Activated CD8-positive, alpha-beta memory T cell treated with anti-CD3 and anti-CD28 coated beads, Interleukin-2, amount 10 ng/mL, durations not matched to agents 7 days and 5 days (primary cell): ENCODE data around the gene ADAT2. TPM values are rescaled to one million over a fixed set of nuclear protein-coding genes. Genes with fewer than 3 reads are reported as not detected.

Source experiments
- ATAC-seq: fragments of 150-1000 bp; cut with Tn5 transposase; one replicate; pipeline ENCODE4 v1.10.0; 2021; ENCODE audit warnings: moderate library complexity
- CTCF ChIA-PET: fragments of 350-600 bp; sonication (Branson Sonifier 250); formaldehyde crosslinking; loops from one replicate; lab custom pipeline; 2021; ENCODE audit warnings: antibody characterized with exemption; lab: Charles Lee
- DNase-seq: peaks from one replicate; pipeline ENCODE4 v3.0.0-alpha.2; 2020
- H3K27ac Mint-ChIP-seq: one replicate; pipeline ENCODE4 v1.8.0; 2021; ENCODE audit warnings: mild to moderate bottlenecking, mixed read lengths
- H3K27me3 Mint-ChIP-seq: one replicate; pipeline ENCODE4 v1.8.0; 2021; ENCODE audit warnings: mixed read lengths
- H3K36me3 Mint-ChIP-seq: one replicate; pipeline ENCODE4 v1.8.0; 2021; ENCODE audit warnings: mild to moderate bottlenecking, mixed read lengths
- H3K4me1 Mint-ChIP-seq: one replicate; pipeline ENCODE4 v1.8.0; 2021; ENCODE audit warnings: mixed read lengths
- H3K4me3 Mint-ChIP-seq: one replicate; pipeline ENCODE4 v1.8.0; 2021; ENCODE audit warnings: mild to moderate bottlenecking, moderate library complexity, mixed read lengths
- H3K9me3 Mint-ChIP-seq: one replicate; pipeline ENCODE4 v1.8.0; 2022; ENCODE audit warnings: low read depth, mixed read lengths
- total RNA-seq, 2 experiments: library from RNA; stranded (reverse); gene quantifications; one replicate each; pipeline ENCODE4 v1.2.3, GENCODE V29; 2021

The ADAT2 gene
- total RNA-seq, 2 experiments from 2014 or later = 22.1 to 24.3 TPM

DNA sequence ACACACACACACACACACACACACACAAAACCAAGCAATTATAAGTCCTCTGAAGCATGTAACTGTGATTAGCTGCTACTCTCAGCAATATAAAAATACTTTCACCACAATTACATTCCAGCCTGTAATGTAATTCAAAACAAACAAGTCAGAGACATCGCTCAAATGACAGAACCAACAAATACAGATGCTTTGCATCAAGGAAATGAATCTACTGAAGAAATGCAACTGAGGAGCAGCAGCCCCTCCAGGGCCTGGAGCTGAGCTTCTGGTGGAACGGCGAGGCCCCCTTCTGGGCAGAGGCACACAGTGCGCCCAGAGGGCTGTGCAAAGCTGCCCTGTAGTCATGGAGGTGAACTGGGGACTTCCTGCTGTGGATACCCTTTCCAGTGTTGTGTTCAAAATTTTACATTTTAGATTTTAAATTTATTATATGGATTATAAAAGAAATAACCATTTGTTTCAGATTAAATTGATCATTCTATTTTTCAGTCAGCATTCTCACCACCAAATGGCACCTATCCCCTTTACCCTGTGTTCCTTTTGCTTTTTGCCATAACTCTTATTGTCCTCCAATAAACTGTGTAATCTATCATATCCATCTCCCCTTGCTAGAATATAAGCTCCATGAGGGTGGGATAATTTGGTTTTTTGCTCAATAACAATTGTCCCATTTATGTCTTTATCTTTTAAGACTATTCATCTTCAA is 23.2 kb downstream of the ADAT2 start:
- peak; percentile 98 for ATAC-seq
- no peaks in the 10 kb centered on the region for H3K27me3 Mint-ChIP-seq
- H3K27ac Mint-ChIP-seq = no peak overlapping the region
- H3K4me3 Mint-ChIP-seq = no peak overlapping the region
- CTCF ChIA-PET = interaction anchor here (0.5 to 3.2 kb wide), 26 partner anchors 8 to 952 kb away, joined by 3 to 21 read pairs (median 4); no protein-coding TSS in a partner anchor
- DNase-seq = peak; percentile 80
- peaks cover 3% of the 10 kb centered on the region for H3K36me3 Mint-ChIP-seq
- H3K9me3 Mint-ChIP-seq = no peaks in the 10 kb centered on the region
- H3K4me1 Mint-ChIP-seq = no peaks in the 10 kb centered on the region

DNA sequence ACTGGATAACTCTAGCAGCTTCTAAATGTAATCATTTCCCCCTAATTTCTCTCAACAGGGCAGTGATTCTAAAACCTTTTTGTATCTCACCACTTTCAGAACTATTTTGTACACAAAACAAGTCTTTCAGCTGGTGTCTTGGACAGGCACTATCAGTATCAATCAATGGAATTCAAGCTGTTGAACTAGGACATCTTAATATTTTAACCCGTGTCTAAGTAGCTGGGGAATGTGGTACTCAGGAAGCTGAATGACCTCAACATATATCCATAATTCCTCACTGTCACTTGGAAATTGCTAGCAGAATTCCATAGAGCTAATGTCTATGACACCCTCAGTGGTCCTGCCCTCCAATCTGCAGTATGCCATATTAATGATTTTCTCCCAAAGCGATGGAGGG is 24.5 kb downstream of the ADAT2 start:
- H3K27me3 Mint-ChIP-seq = no peaks in the 10 kb centered on the region
- peaks cover 5% of the 10 kb centered on the region for H3K36me3 Mint-ChIP-seq
- CTCF ChIA-PET = interaction anchor here (1.0 to 3.2 kb wide), 7 partner anchors 9 to 953 kb away, joined by 3 to 21 read pairs (median 4); no protein-coding TSS in a partner anchor
- H3K9me3 Mint-ChIP-seq = no peaks in the 10 kb centered on the region
- ATAC-seq (no peak), DNase-seq (no peak)
- H3K4me1 Mint-ChIP-seq = no peaks in the 10 kb centered on the region
- H3K27ac Mint-ChIP-seq = no peak overlapping the region
- H3K4me3 Mint-ChIP-seq = no peak overlapping the region

DNA sequence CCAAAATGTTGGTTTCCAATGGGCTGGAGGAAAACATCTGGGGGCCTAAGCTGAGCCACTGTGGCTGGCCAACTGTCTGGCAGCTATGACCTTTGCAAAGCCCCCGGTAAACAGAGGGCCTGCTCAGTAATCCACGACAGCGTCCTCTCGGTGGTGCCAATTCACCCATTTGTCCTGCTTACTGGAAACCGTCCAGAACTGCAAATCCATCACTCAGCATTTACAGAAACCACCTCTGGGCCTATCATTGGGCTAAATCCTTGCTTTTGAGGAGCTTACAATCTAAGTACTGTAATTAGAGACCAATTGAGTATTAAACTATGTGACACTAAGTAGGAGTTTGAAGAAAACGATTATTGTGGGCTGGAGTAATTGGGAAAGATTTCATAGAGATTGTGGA is 31.0 kb downstream of the ADAT2 start:
- Mint-ChIP-seq H3K27me3 (no peaks in the 10 kb centered on the region), H3K4me1 (no peaks in the 10 kb centered on the region), H3K4me3 (no peak overlapping the region), H3K9me3 (no peaks in the 10 kb centered on the region), H3K36me3 (peaks cover 2% of the 10 kb centered on the region), H3K27ac (no peak overlapping the region)
- DNase-seq (no peak), ATAC-seq (no peak)
- CTCF ChIA-PET = interaction anchor here (1.1 kb wide), 1 partner anchor 8 kb away, joined by 3 read pairs; no protein-coding TSS in a partner anchor

DNA sequence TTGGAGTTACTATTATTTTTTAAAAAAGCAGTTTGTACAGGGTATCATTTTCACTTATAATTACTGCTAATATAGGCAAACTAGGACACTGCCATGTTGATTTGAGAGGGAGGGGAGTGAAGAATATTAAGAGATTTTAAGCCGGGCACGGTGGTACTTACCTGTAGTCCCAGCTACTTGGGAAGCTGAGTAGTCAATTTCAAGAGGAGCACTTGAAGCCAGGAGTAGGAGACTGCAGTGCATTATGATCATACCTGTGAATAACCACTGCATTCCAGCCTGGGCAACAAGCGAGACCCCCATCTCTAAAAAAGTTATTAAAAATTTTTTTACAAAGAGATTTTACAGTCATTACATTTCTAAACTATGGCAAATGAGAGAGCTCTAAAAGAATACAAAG is 35.7 kb downstream of the ADAT2 start:
- Mint-ChIP-seq H3K4me1 (no peaks in the 10 kb centered on the region), H3K27me3 (peaks cover 3% of the 10 kb centered on the region), H3K4me3 (no peak overlapping the region), H3K36me3 (no peaks in the 10 kb centered on the region), H3K27ac (no peak overlapping the region), H3K9me3 (no peaks in the 10 kb centered on the region)
- ATAC-seq (no peak), DNase-seq (no peak)
- CTCF ChIA-PET = interaction anchor here (1.8 kb wide), 1 partner anchor 12 kb away, joined by 5 read pairs; no protein-coding TSS in a partner anchor

DNA sequence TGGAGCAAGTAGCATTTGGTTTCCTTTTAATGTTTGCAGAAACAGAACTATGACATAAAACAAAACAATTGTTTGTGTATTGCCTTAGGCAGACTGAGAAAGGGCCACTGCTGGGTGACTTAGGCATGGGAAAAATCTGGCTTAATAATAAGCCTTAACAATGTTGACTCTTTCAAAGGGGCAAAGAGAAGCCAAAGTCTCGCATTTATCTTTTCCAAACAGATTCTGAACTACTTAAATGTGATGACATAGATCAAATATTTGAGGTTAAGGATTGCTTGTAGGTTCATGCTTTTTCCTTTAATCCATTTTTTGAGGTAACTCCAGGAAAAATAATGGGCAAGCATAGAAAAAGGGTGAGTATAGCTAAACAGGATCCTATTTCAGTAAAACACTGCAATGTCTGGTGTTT is 39.6 kb downstream of the ADAT2 start:
- no peaks in the 10 kb centered on the region for H3K36me3 Mint-ChIP-seq
- CTCF ChIA-PET = no interaction called here
- DNase-seq (no peak), ATAC-seq (no peak)
- H3K9me3 Mint-ChIP-seq = no peaks in the 10 kb centered on the region
- H3K27me3 Mint-ChIP-seq = peaks cover 9% of the 10 kb centered on the region
- no peaks in the 10 kb centered on the region for H3K4me1 Mint-ChIP-seq
- H3K27ac Mint-ChIP-seq = no peak overlapping the region
- H3K4me3 Mint-ChIP-seq = no peak overlapping the region

DNA sequence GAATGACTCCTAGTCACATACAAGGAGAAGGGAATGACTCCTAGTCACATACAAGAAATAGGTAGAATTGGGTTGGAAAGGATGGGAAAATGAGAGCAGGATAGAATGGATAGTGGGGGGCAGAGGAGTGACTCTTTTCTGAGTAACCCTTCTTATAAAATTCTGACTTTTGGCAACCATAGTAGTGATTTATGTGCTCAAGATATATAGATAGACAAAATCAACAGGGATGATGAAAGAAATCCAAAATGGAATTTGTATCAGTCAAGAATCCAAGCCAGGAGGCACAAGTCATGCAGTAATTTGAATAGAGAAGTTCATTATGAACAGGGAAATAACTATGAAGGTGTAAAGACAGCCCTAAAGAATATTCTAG is 41.7 kb downstream of the ADAT2 start:
- ATAC-seq = no peak
- Mint-ChIP-seq H3K4me1 (no peaks in the 10 kb centered on the region), H3K27me3 (peaks cover 9% of the 10 kb centered on the region), H3K4me3 (no peak overlapping the region), H3K27ac (no peak overlapping the region), H3K9me3 (no peaks in the 10 kb centered on the region), H3K36me3 (no peaks in the 10 kb centered on the region)
- DNase-seq = no peak
- CTCF ChIA-PET = no interaction called here

DNA sequence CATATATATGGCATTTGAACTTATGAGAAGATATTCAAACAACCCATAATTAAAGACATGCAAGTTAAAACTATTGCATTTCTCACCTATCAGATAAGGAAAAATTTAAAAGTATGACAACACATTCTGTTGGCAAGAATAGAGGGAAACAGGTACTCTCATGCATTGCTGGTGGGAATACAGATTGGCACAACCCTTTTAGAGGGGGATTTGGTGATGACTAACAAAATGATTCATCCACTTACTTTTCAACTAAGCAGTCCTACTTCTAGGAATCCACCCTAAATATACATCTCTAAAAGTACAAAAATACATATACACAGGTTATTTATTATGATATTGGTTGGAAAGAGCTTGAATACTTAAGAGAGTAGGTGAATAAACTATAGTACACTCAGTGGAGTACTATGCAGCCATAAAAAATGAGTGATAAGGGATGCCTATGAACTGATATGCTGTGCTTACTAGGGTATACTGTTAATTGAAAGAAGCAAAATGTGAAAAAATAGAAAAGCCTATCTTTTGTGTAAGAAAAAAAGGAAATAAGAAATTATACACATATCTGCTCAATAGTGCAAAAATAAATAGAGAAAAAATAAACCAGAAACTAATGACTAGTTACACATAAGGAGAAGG is 42.2 kb downstream of the ADAT2 start:
- no peaks in the 10 kb centered on the region for H3K36me3 Mint-ChIP-seq
- CTCF ChIA-PET = no interaction called here
- peaks cover 8% of the 10 kb centered on the region for H3K27me3 Mint-ChIP-seq
- H3K4me1 Mint-ChIP-seq = no peaks in the 10 kb centered on the region
- ATAC-seq (no peak), DNase-seq (no peak)
- H3K27ac Mint-ChIP-seq = no peak overlapping the region
- no peaks in the 10 kb centered on the region for H3K9me3 Mint-ChIP-seq
- no peak overlapping the region for H3K4me3 Mint-ChIP-seq

DNA sequence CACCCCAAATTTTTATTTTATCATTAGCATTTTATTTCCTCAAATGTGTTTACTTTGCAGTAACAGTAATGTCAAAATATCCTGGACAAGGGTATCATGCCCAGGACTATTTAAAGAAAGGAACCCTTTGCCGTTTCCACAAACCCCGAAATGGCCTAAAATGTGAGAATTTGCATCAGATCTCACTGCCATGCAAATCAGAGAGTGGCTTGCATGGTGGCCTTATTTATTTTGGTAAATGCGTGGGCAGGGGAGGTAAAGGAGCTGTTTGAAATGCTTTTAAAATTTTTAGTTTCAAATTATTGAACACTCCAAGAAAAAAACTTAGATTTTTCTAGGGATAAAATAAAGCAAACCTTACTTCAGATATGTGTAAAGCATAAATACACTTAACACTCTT is 43.8 kb downstream of the ADAT2 start:
- CTCF ChIA-PET = interaction anchor here (1.4 kb wide), 1 partner anchor 21 kb away, joined by 3 read pairs; no protein-coding TSS in a partner anchor
- H3K27me3 Mint-ChIP-seq = peaks cover 9% of the 10 kb centered on the region
- no peak overlapping the region for H3K27ac Mint-ChIP-seq
- ATAC-seq = no peak
- H3K4me1 Mint-ChIP-seq = no peaks in the 10 kb centered on the region
- DNase-seq = no peak
- H3K36me3 Mint-ChIP-seq = no peaks in the 10 kb centered on the region
- H3K9me3 Mint-ChIP-seq = no peaks in the 10 kb centered on the region
- no peak overlapping the region for H3K4me3 Mint-ChIP-seq

DNA sequence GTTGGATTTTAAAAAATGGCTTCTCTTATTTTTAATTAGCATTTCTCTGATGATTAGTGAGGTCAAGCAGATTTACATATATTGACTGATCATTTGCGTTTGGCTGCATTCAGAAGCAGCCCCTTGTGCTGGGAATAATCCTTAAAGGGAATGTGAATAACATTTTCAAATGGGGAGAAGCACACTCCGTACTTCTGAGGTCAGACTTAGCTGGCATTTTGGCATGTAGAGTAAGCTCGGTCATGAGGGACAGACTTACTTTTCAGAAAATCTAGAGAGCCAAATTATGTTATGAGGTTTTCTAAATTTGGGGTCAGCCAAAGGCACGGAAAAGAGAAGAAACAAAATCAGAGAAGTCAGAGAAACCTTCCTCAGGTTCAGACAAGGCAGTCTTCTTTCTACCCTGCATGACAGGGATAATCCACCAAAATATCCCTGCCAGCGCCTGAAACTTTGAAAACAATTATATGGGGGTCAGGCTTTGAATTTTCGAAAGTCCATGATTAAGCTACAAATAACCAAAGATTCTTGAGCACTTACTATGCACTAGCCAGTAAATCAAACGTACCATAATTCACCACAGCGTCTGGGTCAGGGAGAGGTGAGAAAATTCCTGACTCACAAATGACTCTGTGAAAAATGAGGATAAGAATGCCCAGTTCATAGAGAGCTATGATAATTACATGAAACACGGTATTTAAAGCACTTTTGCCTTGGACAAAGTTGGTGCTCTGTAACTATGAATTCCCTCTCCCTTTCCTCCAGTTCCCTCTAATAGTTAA is 44.9 kb downstream of the ADAT2 start:
- Mint-ChIP-seq H3K9me3 (no peaks in the 10 kb centered on the region), H3K4me3 (no peak overlapping the region), H3K27me3 (peaks cover 9% of the 10 kb centered on the region), H3K4me1 (peaks cover 7% of the 10 kb centered on the region), H3K27ac (no peak overlapping the region), H3K36me3 (no peaks in the 10 kb centered on the region)
- no peak for ATAC-seq
- CTCF ChIA-PET = interaction anchor here (1.4 kb wide), 1 partner anchor 22 kb away, joined by 3 read pairs; no protein-coding TSS in a partner anchor
- DNase-seq = no peak

DNA sequence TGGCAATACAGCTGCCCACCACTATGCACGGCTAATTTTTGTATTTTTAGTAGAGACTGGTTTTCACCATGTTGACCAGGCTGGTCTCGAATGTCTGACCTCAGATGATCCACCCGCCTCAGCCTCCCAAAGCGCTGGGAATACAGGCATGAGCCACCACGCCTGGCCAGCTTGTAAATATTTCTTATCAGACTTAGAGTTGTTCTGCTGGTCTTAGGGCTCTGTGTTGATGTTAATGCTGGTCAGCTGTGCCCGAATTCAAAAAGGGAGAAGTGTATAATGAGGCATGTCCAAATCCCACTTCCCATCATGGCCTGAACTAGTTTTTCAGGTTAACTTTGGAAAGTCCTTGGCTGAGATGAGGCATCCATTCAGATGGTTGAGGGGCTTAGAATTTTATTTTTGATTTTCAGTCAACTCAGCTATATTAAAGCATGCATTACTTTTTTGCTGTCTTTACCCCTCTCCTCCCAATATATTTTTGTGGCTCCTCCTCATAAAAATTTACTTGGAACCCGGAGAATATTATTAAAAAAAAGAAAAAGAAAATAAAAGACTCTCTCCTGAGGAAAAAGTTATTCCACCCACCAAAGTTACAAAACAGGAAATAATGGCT is 47.7 kb downstream of the ADAT2 start:
- no peak overlapping the region for H3K27ac Mint-ChIP-seq
- H3K27me3 Mint-ChIP-seq = peaks cover 9% of the 10 kb centered on the region
- CTCF ChIA-PET = interaction anchor here (0.7 to 1.2 kb wide), 2 partner anchors 19 to 23 kb away, joined by 3 read pairs; no protein-coding TSS in a partner anchor
- no peak for ATAC-seq
- H3K4me1 Mint-ChIP-seq = peaks cover 18% of the 10 kb centered on the region
- DNase-seq = no peak
- no peak overlapping the region for H3K4me3 Mint-ChIP-seq
- no peaks in the 10 kb centered on the region for H3K9me3 Mint-ChIP-seq
- H3K36me3 Mint-ChIP-seq = no peaks in the 10 kb centered on the region

DNA sequence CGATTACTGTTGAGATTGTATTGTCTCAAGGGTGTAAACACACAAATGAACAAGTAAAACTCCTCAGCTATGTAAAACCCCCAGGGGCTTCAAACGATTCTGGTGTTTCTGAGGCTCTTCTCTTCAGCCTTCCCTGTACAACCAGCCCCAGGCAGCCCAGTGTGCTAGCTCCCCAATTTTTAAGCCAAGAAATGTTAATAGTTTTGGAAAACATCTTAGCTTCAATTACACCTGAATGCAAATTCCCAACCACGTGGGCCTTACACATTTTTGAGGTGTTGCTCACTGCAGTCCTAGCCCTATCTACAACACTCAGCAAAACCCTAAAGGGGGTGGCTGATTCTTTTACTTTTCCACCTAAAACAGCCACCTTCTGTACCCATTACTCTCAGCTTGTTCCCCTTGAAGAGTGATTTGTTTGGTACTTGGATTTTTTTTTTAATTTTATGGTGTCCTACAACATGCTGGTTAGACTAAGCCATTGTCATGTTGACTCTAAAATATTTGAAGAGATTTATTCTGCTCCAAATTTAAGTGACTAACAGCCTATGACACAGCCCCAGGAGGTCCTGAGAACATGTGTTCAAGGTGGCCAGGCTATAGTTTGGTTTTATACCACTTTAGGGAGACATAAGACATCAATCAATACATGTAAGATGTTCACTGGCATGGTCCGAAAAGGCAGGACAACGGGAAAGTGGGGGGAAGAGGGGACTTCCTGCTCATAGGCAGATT is 48.7 kb downstream of the ADAT2 start:
- ATAC-seq = no peak
- DNase-seq = no peak
- Mint-ChIP-seq H3K27me3 (peaks cover 6% of the 10 kb centered on the region), H3K4me1 (peaks cover 29% of the 10 kb centered on the region), H3K36me3 (no peaks in the 10 kb centered on the region), H3K27ac (no peak overlapping the region), H3K4me3 (no peak overlapping the region), H3K9me3 (no peaks in the 10 kb centered on the region)
- CTCF ChIA-PET = interaction anchor here (1.1 kb wide), 1 partner anchor 26 kb away, joined by 3 read pairs; no protein-coding TSS in a partner anchor

DNA sequence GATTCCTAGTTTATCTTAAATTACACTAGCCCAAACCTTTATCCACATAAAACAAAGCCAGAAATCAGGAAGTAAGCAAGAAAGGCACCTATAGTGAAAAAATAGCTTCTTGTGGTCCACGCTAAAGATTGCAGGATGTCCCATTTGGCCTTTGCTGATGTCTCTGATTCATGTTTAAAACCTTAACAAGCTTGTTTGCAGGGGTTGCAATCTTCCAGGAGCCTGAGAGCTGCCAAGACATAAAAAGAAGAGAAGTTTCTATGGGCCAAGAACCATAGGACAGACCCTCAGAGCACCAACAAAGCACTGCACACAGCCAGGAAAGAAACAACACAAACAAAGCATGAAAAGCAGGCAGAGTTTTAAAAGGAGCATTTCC is 49.4 kb downstream of the ADAT2 start:
- Mint-ChIP-seq H3K27ac (no peak overlapping the region), H3K27me3 (peaks cover 6% of the 10 kb centered on the region), H3K4me3 (no peak overlapping the region), H3K36me3 (no peaks in the 10 kb centered on the region), H3K9me3 (no peaks in the 10 kb centered on the region), H3K4me1 (peaks cover 34% of the 10 kb centered on the region)
- no peak for ATAC-seq
- CTCF ChIA-PET = interaction anchor here (1.1 kb wide), 1 partner anchor 27 kb away, joined by 3 read pairs; no protein-coding TSS in a partner anchor
- DNase-seq = no peak
